Aorta (tissue), 5 donors: ENCODE measurements around the gene TRIP6. TPM values are rescaled to one million over a fixed set of nuclear protein-coding genes. Genes with fewer than 3 reads are reported as not detected.

Experiments used
- ATAC-seq: fragments of 200-7000 bp; cut with Tn5 transposase; one replicate; pipeline ENCODE4 v1.9.1; 2022; ENCODE audit warnings: moderate library complexity; ENCODE audit not compliant: low FRiP score
- DNase-seq, 2 donors: peaks; one replicate each; pipeline ENCODE4 v3.0.0-alpha.2; 2020
- H3K27ac ChIP-seq, 2 donors: one replicate each; pipeline ENCODE4 v1.5.1; 2013; ENCODE audit warnings: low read length in 2 of 2, mild to moderate bottlenecking in 2 of 2, moderate library complexity in 2 of 2, control low read depth in 1 of 2, inconsistent platforms in 1 of 2, low read depth in 1 of 2
- H3K27me3 ChIP-seq, 2 donors: one replicate each; pipeline ENCODE4 v1.6.1; 2013; ENCODE audit warnings: control low read depth in 1 of 2, low read length in 1 of 2, mild to moderate bottlenecking in 1 of 2, moderate library complexity in 1 of 2; ENCODE audit not compliant: insufficient read depth in 2 of 2, control insufficient read depth in 1 of 2
- H3K36me3 ChIP-seq, 2 donors: one replicate each; pipeline ENCODE4 v1.6.1; 2013; ENCODE audit warnings: control low read depth in 1 of 2, low read length in 1 of 2, mild to moderate bottlenecking in 1 of 2; ENCODE audit not compliant: insufficient read depth in 2 of 2, control insufficient read depth in 1 of 2
- H3K4me1 ChIP-seq, 2 donors: one replicate each; pipeline ENCODE4 v1.6.1; 2013; ENCODE audit warnings: low read length in 2 of 2, control low read depth in 1 of 2, mild to moderate bottlenecking in 1 of 2, moderate library complexity in 1 of 2; ENCODE audit not compliant: insufficient read depth in 2 of 2, control insufficient read depth in 1 of 2
- H3K4me3 ChIP-seq, 2 donors: one replicate each; pipeline ENCODE4 v1.5.1; 2013; ENCODE audit warnings: low read length in 2 of 2, control low read depth in 1 of 2, mild to moderate bottlenecking in 1 of 2
- H3K9me3 ChIP-seq: one replicate; pipeline ENCODE4 v1.6.1; 2013; ENCODE audit warnings: mild to moderate bottlenecking, low read length; ENCODE audit not compliant: control insufficient read depth
- WGBS, 2 donors: extraction: QIAGEN DNeasy Blood & Tissue Kit; methylation state at CpG; one replicate each; pipeline ENCODE4 v1.1.7; 2013; 5-methylcytosine and 5-hydroxymethylcytosine counted together
- intact Hi-C, 2 donors: fragments of 100-400 bp; cut with DNase I; formaldehyde crosslinking; loops; one replicate each; pipeline versions ENCODE4 v1.14.2 to v1.15.0; 2022
- polyA plus RNA-seq, 2 donors: library from polyadenylated mRNA; stranded (reverse); fragments of 200-250 nt; gene quantifications; one replicate each; pipeline ENCODE4 v1.2.3, GENCODE V29; 2013
- total RNA-seq, 2 donors: library from RNA; stranded (reverse); fragmentation: NEBNext Ultra II Directional; extraction: Animal tissue kit (Norgen Biotek cat#: 25700); gene quantifications; one replicate each; pipeline ENCODE4 v1.2.1, GENCODE V29; 2021
- donor health status: healthy with polysubstance abuse.
- donor health status: Bipolar disorder and iron deficiency.
- donor health status: DM: no; HTN: no; CAD: no.
- donor health status: DM: no; HTN: no; CAD: no.
- donor health status: DM: yes; HTN: yes; CAD: no.

The TRIP6 gene
- total and polyA plus RNA-seq, 4 donors, result 39.3 to 136 (median 78.8) TPM

DNA sequence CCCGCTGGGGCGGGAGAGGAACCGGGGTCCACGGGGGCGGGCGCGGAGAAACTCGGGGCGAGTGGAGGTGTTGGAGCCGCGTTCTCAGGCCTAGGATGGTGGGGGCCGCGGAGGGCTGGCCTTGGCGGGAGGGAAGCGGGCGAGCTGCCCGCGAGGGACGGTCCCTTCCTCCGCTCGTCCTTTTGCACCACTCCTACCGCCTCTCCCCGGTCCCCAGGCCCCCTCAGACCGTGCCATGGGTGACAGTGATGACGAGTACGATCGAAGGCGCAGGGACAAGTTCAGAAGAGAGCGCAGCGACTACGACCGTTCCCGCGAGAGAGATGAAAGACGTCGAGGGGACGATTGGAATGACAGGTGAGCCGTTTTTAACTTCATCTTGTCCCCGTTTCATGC, 8.2 kb downstream of the TRIP6 start:
- H3K36me3 ChIP-seq, result no peaks in the 10 kb centered on the region
- no peak for DNase-seq
- H3K27me3 ChIP-seq, result no peaks in the 10 kb centered on the region
- H3K9me3 ChIP-seq, result no peaks in the 10 kb centered on the region
- intact Hi-C loops, result no loop called here
- no peaks in the 10 kb centered on the region for H3K4me1 ChIP-seq
- peak overlapping the region; percentile 72 to 82 for H3K27ac ChIP-seq
- H3K4me3 ChIP-seq, result peak overlapping the region; percentile 64 to 87
- 0 to 1% methylated on average over 38 to 39 of the region's 39 CpGs for WGBS, 2 donors
- peak; percentile 61 for ATAC-seq

DNA sequence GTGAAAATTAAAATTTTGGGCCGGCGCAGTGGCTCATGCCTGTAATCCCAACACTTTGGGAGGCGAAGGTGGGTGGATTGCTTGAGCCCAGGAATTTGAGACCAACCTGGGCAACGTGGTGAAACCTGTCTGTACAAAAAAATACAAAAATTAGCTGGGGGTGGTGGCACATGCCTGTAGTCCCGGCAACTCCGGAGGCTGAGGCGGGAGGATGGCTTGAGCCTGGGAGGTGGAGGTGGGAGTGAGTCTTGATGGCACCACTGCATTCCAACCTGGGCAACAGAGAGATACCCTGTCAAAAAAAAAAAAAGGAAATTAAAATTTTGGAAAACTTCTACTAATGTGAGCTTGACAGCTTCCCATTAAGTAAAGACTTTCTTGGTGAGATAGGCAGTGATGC, 10.8 kb downstream of the TRIP6 start:
- WGBS, 2 donors, result 71 to 79% methylated on average over 7 of the region's 7 CpGs
- ATAC-seq, result no peak
- no peaks in the 10 kb centered on the region for H3K9me3 ChIP-seq
- H3K4me1 ChIP-seq, result no peaks in the 10 kb centered on the region
- no peaks in the 10 kb centered on the region for H3K36me3 ChIP-seq
- no peak for DNase-seq
- intact Hi-C loops, result no loop called here
- H3K27ac ChIP-seq, result no peak overlapping the region
- H3K4me3 ChIP-seq, result no peak overlapping the region
- no peaks in the 10 kb centered on the region for H3K27me3 ChIP-seq

DNA sequence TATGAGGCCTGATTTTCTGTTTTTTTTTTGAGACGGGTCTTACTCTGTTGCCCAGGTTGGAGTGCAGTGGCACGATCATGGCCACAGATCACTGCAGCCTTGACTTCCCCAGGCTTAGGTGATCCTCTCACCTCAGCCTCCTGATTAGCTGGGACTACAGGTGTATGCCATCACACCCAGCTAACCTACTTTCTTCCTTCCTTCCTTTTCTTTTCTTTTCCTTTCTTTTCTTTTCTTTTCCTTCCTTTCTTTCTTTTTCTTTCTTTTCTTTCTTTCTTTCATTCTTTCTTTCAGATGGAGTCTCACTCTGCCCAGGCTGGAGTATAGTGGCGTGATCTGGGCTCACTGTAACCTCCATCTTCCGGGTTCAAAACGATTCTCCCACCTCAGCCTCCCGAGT, 11.5 kb downstream of the TRIP6 start:
- Histone ChIP-seq H3K27ac (no peak overlapping the region), H3K36me3 (no peaks in the 10 kb centered on the region), H3K4me3 (no peak overlapping the region), H3K9me3 (no peaks in the 10 kb centered on the region), H3K4me1 (no peaks in the 10 kb centered on the region), H3K27me3 (no peaks in the 10 kb centered on the region)
- ATAC-seq (no peak), DNase-seq (no peak)
- 66 to 69% methylated on average over 6 of the region's 6 CpGs for WGBS, 2 donors
- intact Hi-C loops, result no loop called here

DNA sequence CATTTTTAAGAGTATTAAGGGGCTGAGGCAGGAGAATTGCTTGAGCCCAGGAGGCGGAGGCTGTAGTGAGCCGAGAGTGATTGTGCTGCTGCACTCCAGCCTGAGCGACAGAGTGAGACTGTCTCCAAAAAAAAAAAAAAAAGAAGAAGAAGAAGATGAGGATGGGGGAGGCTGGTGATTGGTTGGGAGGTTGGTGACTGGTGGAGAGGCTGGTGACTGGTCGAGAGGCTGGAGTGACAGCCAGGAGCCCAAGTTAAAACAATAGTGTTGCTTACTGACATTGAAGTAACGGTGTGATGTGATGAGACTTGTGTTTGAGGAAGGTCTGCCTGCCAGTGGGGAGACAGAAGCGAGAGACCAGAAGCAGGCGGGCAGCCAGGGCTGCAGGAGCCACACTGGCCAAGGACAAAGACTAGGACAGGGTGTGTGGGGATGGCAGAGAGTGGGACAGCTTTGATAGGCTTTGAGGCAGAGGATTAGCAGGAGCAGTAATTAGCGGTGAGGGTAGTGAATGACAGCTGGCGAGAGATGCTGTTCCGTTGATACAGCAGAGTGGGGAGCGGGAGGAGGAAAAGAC, 12.6 kb downstream of the TRIP6 start:
- Histone ChIP-seq H3K36me3 (peaks cover 0 to 2% of the 10 kb centered on the region in 2 donors), H3K27me3 (no peaks in the 10 kb centered on the region), H3K9me3 (no peaks in the 10 kb centered on the region), H3K4me3 (no peak overlapping the region), H3K4me1 (no peaks in the 10 kb centered on the region), H3K27ac (no peak overlapping the region)
- no peak for ATAC-seq
- no peak for DNase-seq
- intact Hi-C loops, result no loop called here
- 79 to 86% methylated on average over 11 of the region's 11 CpGs for WGBS, 2 donors

DNA sequence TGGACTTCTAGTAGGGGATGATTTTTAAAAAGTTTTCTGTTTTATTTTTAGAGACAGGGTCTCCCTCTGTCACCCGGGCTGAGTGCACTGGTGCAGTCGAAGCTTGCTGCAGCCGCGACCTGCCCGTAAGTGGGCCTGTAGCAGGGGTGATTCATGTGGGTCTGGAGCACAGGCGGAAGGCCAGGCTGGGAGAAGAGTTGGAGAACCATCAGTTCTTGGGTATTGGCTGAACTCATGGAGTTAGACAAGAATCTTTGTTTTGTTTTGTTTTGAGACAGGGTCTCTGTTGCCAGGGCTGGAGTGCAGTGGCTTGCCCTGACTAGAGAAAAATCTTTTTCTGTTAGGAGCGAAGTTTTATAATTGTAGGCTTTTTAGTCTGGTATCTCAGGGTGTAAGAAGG, 13.5 kb downstream of the TRIP6 start:
- H3K4me1 ChIP-seq, result no peaks in the 10 kb centered on the region
- no peak overlapping the region for H3K4me3 ChIP-seq
- intact Hi-C loops, result no loop called here
- DNase-seq (no peak), ATAC-seq (no peak)
- H3K27ac ChIP-seq, result no peak overlapping the region
- WGBS, 2 donors, result 87% methylated on average over 7 of the region's 7 CpGs
- H3K36me3 ChIP-seq, result peaks cover 2 to 3% of the 10 kb centered on the region in 2 donors
- no peaks in the 10 kb centered on the region for H3K9me3 ChIP-seq
- H3K27me3 ChIP-seq, result no peaks in the 10 kb centered on the region

DNA sequence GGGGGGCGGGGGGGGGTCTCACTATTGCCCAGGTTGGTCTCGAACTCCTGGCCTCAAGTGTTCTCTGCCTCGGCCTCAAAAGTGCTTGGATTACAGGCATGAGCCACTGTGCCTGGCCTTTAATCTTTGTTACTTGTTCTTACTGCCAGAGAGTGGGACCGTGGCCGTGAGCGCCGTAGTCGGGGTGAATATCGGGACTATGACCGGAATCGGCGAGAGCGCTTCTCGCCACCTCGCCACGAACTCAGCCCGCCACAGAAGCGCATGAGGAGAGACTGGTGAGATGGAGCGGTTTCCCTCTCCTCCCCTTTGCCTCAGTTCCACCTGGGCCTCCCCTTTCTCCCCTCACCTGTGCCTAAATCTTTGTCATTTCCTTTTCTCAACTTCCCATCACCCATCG, 13.9 kb downstream of the TRIP6 start:
- Histone ChIP-seq H3K4me3 (no peak overlapping the region), H3K9me3 (no peaks in the 10 kb centered on the region), H3K36me3 (peaks cover 2 to 8% of the 10 kb centered on the region in 2 donors), H3K27ac (no peak overlapping the region), H3K4me1 (no peaks in the 10 kb centered on the region), H3K27me3 (no peaks in the 10 kb centered on the region)
- intact Hi-C loops, result no loop called here
- DNase-seq, result no peak
- 91 to 94% methylated on average over 15 to 20 of the region's 20 CpGs for WGBS, 2 donors
- ATAC-seq, result no peak

DNA sequence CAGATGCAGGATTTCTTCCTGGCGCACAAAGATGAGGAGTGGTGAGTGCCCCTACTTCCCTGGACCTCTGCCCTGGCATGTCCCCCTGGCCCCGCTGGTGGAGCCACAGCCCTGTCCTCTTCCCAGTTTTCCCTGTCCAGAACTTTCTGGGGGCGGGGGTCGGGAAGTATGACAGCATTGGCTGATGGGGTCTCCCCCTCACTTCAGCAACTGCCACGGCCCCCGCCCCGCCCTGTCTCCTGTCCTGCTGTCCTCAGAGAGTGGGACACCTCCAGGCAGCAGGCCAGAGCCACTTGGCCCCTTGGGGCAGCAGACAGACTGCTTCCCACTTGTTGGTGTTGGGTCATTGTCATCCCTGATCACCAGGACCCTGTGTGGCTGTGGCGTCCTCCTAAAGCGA, 15.0 kb downstream of the TRIP6 start:
- Histone ChIP-seq H3K9me3 (no peaks in the 10 kb centered on the region), H3K4me3 (no peak overlapping the region), H3K36me3 (peaks cover 2 to 14% of the 10 kb centered on the region in 2 donors), H3K27ac (no peak overlapping the region), H3K4me1 (no peaks in the 10 kb centered on the region), H3K27me3 (no peaks in the 10 kb centered on the region)
- 85 to 88% methylated on average over 9 of the region's 9 CpGs for WGBS, 2 donors
- DNase-seq (no peak), ATAC-seq (no peak)
- intact Hi-C loops, result no loop called here

DNA sequence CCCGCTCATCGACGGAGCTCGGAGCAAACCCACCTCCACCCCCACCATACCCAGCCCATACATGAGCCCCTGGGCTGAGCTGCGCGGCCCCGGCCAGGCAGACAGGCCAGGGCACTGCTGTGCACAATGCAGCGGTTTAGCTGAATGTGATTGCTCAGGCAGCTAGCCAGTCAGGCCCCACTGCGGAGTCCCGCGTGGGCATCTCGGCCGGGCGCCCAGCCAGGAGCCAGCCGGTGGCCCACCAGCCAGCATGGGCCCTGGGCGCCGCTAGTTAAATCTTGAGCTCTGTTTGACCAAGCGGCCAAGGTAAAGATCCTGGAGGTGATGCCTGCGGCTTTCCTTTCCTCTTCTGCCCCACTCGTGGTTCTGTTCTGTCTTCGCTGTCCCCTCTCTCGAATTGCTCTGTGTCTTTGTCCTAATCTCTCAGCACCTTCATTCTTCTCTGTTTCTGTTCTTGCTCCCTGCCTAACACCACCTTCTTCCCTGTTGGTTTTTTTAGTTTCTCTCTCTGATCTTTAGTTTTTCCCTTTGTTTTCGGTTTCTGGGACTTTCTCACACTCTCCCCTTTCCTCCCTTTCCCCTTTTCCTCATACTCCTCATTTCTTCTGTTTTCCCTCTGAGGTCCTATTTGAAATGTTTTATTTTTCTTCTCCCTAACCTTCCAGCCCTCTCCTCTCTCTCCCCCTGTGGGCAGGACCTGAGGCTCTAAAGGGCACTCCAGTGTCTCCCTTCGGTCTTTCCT, 15.8 kb downstream of the TRIP6 start:
- Histone ChIP-seq H3K9me3 (no peaks in the 10 kb centered on the region), H3K4me1 (no peaks in the 10 kb centered on the region), H3K36me3 (peaks cover 2 to 14% of the 10 kb centered on the region in 2 donors), H3K4me3 (no peak overlapping the region), H3K27ac (no peak overlapping the region), H3K27me3 (no peaks in the 10 kb centered on the region)
- intact Hi-C loops, result no loop called here
- no peak for ATAC-seq
- DNase-seq, result no peak
- 83 to 87% methylated on average over 22 to 24 of the region's 24 CpGs for WGBS, 2 donors

DNA sequence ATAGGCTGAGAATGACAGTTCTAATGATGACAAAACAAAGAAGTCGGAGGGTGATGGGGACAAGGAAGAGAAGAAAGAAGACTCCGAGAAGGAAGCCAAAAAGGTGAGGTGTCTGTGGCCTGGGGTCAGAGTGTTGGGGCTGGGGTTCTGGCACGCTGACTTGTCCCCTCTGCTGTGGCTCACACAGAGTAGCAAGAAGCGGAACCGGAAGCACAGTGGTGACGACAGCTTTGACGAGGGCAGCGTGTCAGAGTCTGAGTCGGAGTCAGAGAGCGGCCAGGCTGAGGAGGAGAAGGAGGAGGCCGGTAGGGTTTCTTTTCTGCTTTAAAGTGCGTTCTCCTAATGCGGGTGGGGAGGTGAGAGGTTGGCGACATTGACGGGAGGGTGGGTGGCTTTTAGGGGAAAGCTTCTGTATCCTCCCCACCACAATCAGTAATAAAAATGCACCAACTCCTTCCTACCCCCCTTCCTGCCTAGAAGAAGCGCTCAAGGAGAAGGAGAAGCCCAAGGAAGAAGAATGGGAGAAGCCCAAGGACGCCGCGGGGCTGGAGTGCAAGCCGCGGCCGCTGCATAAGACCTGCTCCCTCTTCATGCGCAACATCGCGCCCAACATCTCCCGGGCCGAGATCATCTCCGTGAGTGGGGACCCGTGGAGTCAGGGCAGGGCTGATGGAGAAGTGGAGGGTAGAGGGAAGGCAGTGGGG, 17.7 kb downstream of the TRIP6 start:
- no peaks in the 10 kb centered on the region for H3K9me3 ChIP-seq
- no peak overlapping the region for H3K27ac ChIP-seq
- no peaks in the 10 kb centered on the region for H3K27me3 ChIP-seq
- H3K4me3 ChIP-seq, result no peak overlapping the region
- intact Hi-C loops, result no loop called here
- 86 to 87% methylated on average over 29 of the region's 29 CpGs for WGBS, 2 donors
- ATAC-seq, result no peak
- no peak for DNase-seq
- peaks cover 2 to 14% of the 10 kb centered on the region in 2 donors for H3K36me3 ChIP-seq
- no peaks in the 10 kb centered on the region for H3K4me1 ChIP-seq
